ENCODE results near the gene STX19.

STX19 gene

GRCh38 chr3:93989241-93989640 is 39.2 kb downstream of the STX19 start:
- Histone ChIP-seq H3K4me2 (ENCODE audit: low read length) (no peak overlapping the region), H3K9me2 (ENCODE audit: low read depth, low read length) (no peaks in the 10 kb centered on the region), H3K9me3 (ENCODE audit: low read length) (no peaks in the 10 kb centered on the region), H3K9ac (ENCODE audit: low read length) (no peak overlapping the region), H2AFZ (ENCODE audit: low read length) (no peak overlapping the region), H3K27me3 (ENCODE audit: insufficient read depth, low read length) (no peaks in the 10 kb centered on the region), H3K36me3 (ENCODE audit: insufficient read depth, low read length) (no peaks in the 10 kb centered on the region), H3K4me1 (ENCODE audit: insufficient read depth, low read length, severe bottlenecking) (no peaks in the 10 kb centered on the region), H3K27ac (ENCODE audit: low read depth, low read length, poor library complexity, severe bottlenecking) (no peak overlapping the region), H4K20me1 (ENCODE audit: insufficient read depth, low read length) (no peaks in the 10 kb centered on the region), H3F3A (ENCODE audit: insufficient read depth, low read length) (no peaks in the 10 kb centered on the region), H3K79me2 (ENCODE audit: insufficient read depth, low read length) (no peaks in the 10 kb centered on the region), H3K4me3 (ENCODE audit: low read depth, low read length, poor library complexity, severe bottlenecking) (no peak overlapping the region)
- TF ChIP-seq CTCF (IDR thresholded peaks at IDR 0.05; ENCODE audit: low read length) (no peak), EZH2 (IDR thresholded peaks at IDR 0.05; ENCODE audit: borderline replicate concordance, low read length) (no peak)

DNA sequence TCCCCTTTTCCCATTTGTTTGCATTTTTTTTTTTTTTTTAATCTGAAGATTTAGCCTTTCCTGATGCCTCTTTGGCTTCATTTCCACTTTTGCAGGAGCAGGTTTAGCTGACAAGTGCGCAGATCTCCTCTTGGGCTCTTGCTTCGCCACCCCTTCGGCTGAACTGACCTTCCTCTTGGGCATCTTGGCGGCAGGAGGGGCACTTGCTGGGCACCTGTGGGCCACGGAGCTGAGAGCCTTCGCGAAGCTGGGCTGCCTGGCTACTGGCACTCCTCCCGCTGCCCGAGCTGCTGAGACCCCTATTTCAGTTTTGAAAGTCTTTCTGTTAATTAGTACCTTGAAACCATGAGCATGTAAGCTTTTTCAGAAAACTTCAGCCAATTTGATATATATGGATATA is 39.6 kb downstream of the STX19 start:
- Histone ChIP-seq H3K79me2 (ENCODE audit: insufficient read depth, low read length) (no peaks in the 10 kb centered on the region), H3K9ac (ENCODE audit: low read length) (no peak overlapping the region), H3K4me2 (ENCODE audit: low read length) (no peak overlapping the region)

DNA sequence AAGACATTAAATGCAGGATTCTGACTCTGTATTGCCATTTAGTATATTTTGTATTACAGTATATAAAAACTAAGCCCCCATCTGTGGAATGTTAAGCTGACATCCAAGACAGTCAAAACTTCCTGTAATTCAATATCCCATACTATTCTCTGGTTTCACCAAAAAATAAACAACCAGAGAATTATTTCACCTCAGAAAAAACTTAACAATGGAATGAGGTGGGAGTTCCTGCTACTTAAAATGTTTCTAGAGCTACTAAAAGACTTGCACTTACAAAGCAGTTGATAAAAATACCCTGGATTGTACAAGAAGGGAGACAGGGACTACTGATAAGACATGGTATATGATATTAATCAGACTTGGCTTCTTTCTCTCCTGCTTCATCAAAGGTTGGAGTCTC is 40.1 kb downstream of the STX19 start:
- TF ChIP-seq EZH2 (IDR thresholded peaks at IDR 0.05; ENCODE audit: borderline replicate concordance, low read length) (no peak), CTCF (IDR thresholded peaks at IDR 0.05; ENCODE audit: low read length) (no peak)
- Histone ChIP-seq H2AFZ (ENCODE audit: low read length) (no peak overlapping the region), H3K9ac (ENCODE audit: low read length) (no peak overlapping the region), H3K4me1 (ENCODE audit: insufficient read depth, low read length, severe bottlenecking) (no peaks in the 10 kb centered on the region), H3K9me2 (ENCODE audit: low read depth, low read length) (no peaks in the 10 kb centered on the region), H3K9me3 (ENCODE audit: low read length) (no peaks in the 10 kb centered on the region), H3K79me2 (ENCODE audit: insufficient read depth, low read length) (no peaks in the 10 kb centered on the region), H3K27ac (ENCODE audit: low read depth, low read length, poor library complexity, severe bottlenecking) (no peak overlapping the region), H3K4me2 (ENCODE audit: low read length) (no peak overlapping the region), H3K36me3 (ENCODE audit: insufficient read depth, low read length) (no peaks in the 10 kb centered on the region), H3K4me3 (ENCODE audit: low read depth, low read length, poor library complexity, severe bottlenecking) (no peak overlapping the region), H3K27me3 (ENCODE audit: insufficient read depth, low read length) (no peaks in the 10 kb centered on the region), H4K20me1 (ENCODE audit: insufficient read depth, low read length) (no peaks in the 10 kb centered on the region), H3F3A (ENCODE audit: insufficient read depth, low read length) (no peaks in the 10 kb centered on the region; the same call in 1 of the 2 replicates)

More for the DNA sequence above, 39.6 kb downstream of the STX19 start:
- no peaks in the 10 kb centered on the region for H3K27me3 ChIP-seq (ENCODE audit: insufficient read depth, low read length)
- H3K4me3 ChIP-seq (ENCODE audit: low read depth, low read length, poor library complexity, severe bottlenecking), result no peak overlapping the region
- no peak overlapping the region for H2AFZ ChIP-seq (ENCODE audit: low read length)
- TF ChIP-seq EZH2 (IDR thresholded peaks at IDR 0.05; ENCODE audit: borderline replicate concordance, low read length) (no peak), CTCF (IDR thresholded peaks at IDR 0.05; ENCODE audit: low read length) (no peak)
- H3K27ac ChIP-seq (ENCODE audit: low read depth, low read length, poor library complexity, severe bottlenecking), result no peak overlapping the region
- no peaks in the 10 kb centered on the region for H3K4me1 ChIP-seq (ENCODE audit: insufficient read depth, low read length, severe bottlenecking)
- no peaks in the 10 kb centered on the region for H3F3A ChIP-seq (ENCODE audit: insufficient read depth, low read length)
- H3K9me2 ChIP-seq (ENCODE audit: low read depth, low read length), result no peaks in the 10 kb centered on the region
- H3K9me3 ChIP-seq (ENCODE audit: low read length), result no peaks in the 10 kb centered on the region
- no peaks in the 10 kb centered on the region for H4K20me1 ChIP-seq (ENCODE audit: insufficient read depth, low read length)
- no peaks in the 10 kb centered on the region for H3K36me3 ChIP-seq (ENCODE audit: insufficient read depth, low read length)
